ENCODE results near the gene CD247.
A peak's percentile ranks its signal among the peaks of the same experiment; 100 is the strongest.

CD247 gene

DNA sequence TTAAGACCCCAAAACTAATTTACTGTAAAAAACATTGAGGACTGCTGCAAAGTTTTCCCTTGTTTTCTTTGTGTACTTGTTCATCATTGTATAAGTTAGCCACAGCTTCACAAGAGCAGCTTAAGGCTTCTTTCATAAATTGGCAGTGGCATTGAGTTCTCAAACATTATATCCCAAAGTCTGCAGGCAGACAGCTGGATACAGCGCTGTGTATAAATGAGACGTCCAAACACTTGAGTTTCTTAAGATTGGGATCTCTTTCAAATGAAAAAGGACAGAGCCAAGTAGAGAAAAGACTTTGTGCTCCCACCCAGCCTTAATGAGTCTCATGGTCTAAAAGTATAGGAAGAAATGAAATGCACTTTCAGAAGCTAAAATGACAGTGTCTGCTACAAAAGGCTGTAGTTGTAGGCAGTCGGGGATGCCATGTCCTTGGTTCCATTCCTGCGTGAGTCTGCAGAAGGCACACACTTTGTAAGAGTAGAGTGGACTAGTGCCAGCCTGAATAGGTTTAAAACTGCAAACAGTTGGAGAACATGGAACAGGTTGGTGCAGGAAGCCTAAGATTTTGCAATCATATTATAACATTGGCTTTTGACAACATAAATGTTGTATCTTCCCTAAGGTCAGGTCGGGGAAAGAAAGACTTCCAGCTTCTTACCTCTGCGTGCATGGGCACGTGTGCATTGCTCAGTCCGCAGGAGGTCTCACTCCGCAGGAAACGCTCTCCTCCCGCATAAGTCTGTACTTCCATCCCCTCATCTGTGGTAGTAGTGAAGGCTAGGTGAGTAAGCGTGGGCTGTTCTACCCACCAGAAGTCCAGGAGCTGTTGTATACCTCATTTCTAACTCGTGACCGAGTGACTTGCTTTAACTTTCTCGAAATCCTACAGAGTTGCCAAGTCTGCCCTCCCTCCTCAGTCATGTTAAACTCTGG is 94.4 kb downstream of the CD247 start:
- TF ChIP-seq, protein P1, sequence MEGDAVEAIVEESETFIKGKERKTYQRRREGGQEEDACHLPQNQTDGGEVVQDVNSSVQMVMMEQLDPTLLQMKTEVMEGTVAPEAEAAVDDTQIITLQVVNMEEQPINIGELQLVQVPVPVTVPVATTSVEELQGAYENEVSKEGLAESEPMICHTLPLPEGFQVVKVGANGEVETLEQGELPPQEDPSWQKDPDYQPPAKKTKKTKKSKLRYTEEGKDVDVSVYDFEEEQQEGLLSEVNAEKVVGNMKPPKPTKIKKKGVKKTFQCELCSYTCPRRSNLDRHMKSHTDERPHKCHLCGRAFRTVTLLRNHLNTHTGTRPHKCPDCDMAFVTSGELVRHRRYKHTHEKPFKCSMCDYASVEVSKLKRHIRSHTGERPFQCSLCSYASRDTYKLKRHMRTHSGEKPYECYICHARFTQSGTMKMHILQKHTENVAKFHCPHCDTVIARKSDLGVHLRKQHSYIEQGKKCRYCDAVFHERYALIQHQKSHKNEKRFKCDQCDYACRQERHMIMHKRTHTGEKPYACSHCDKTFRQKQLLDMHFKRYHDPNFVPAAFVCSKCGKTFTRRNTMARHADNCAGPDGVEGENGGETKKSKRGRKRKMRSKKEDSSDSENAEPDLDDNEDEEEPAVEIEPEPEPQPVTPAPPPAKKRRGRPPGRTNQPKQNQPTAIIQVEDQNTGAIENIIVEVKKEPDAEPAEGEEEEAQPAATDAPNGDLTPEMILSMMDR (IDR thresholded peaks at IDR 0.05; ENCODE audit: insufficient read depth, low read depth, low read length, missing control alignments), result no peak
- peak; percentile 66 for DNase-seq (ENCODE audit: low read depth)
- no peak overlapping the region for H3K4me3 ChIP-seq (ENCODE audit: low read length)

DNA sequence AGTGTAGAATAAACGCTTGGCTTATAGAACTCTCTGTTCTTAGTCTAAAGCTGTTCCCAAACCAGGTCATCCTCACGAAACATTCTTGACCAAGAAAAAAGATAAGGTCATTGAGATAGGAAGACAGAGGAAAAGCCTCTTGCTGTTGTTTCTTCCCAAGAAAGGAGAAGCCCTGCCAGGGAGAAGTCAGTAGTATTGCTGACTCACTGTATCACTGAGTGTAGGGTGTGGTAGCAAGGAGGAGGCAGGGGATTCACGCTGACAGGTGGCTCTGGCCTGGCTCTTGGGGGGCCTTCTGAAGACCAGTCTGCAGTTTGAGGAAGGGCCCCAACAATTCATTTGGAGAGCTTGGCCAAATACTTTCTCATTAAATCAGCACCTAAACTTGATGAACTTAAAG is 97.8 kb downstream of the CD247 start:
- no peak overlapping the region for H3K4me3 ChIP-seq (ENCODE audit: low read length)
- TF ChIP-seq, protein P1 (IDR thresholded peaks at IDR 0.05; ENCODE audit: insufficient read depth, low read depth, low read length, missing control alignments), result no peak
- DNase-seq (ENCODE audit: low read depth), result peak; percentile 30

DNA sequence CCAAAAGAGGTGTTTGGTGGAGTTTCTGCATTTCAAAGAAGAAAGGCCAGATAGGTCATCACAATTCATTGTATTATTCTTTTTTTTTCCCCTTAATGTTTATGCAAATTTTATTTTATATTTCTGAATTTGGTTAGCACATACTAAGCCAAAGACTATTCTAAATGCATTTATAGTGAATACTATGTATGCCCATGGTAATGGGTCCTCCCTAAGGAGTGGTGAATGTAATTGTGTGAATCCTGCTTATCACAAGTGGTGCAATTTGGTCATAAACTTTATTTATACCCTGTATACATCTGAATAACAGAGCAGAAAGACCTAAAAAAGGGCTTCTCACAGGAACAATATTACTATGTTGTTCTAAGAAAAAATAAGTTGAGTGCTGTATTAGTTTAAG is 99.1 kb downstream of the CD247 start:
- TF ChIP-seq, protein P1 (IDR thresholded peaks at IDR 0.05; ENCODE audit: insufficient read depth, low read depth, low read length, missing control alignments), result no peak
- H3K4me3 ChIP-seq (ENCODE audit: low read length), result no peak overlapping the region
- no peak for DNase-seq (ENCODE audit: low read depth)

DNA sequence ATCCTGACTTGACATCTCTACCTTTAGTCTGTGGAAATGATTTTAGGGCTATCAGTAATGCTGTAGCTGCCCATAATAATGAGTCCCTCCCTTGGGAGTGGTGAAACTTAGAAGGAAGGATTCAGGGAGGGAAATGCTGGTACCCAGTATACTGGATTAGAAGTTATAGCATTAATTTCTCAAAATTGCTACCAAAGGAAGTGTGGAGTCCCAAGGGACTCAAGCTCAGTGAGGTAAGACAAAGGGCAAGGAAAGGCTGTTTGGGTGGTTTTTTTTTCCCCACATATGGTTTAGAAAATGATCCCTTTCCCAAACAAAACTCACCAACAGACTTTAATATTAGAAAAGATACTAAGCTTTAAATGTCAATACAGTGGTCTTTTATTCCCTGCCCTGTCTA is 99.9 kb downstream of the CD247 start:
- TF ChIP-seq, protein P1 (IDR thresholded peaks at IDR 0.05; ENCODE audit: insufficient read depth, low read depth, low read length, missing control alignments), result no peak
- no peak overlapping the region for H3K4me3 ChIP-seq (ENCODE audit: low read length)

DNA sequence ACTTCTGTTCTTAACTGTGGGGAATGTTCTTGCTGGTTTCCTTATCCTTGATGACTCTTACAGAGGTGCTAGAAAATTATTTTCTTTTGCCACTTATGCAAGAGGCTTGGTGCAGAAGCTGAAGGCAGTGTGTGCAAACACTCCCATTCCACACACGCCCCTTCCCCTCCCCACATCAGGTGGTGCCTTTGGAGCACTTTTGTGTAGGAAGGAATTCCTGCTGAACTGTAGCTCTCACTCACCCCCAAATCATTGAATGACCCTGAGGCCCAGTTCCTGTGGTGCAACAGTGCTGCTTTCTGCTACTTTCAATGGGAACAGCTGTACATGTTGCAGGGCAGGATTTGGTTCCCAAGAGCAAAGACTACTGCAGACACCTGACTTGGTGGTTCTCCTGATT is 101.8 kb downstream of the CD247 start:
- DNase-seq (ENCODE audit: low read depth), result peak; percentile 44
- TF ChIP-seq, protein P1 (IDR thresholded peaks at IDR 0.05; ENCODE audit: insufficient read depth, low read depth, low read length, missing control alignments), result no peak
- no peak overlapping the region for H3K4me3 ChIP-seq (ENCODE audit: low read length)

More for the DNA sequence above, 99.9 kb downstream of the CD247 start:
- DNase-seq (ENCODE audit: low read depth), result no peak

DNA sequence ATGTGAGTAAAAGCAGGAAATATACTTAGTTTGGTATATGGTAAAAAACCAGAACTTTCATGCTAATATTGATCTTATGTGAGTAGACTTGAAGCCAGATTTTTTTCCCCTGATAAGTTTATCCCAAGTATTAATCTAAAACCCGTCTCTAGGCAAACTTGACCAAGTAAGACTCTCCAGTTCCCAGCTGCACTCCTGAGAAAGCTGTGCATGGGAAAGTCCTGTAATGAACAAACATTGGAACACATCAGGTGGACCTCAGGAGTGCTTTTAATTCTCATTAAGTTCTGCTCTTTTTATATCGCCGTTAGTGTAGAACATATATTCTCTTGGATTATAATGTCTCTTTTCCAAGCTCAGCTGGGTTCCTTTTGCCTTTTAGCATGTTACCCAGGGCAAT is 105.0 kb downstream of the CD247 start:
- no peak for DNase-seq (ENCODE audit: low read depth)
- no peak overlapping the region for H3K4me3 ChIP-seq (ENCODE audit: low read length)
- TF ChIP-seq, protein P1 (IDR thresholded peaks at IDR 0.05; ENCODE audit: insufficient read depth, low read depth, low read length, missing control alignments), result no peak
